Fibroblast of skin of abdomen (primary cell): ENCODE results near the gene PPP1R13L.

Experiments used
- DNase-seq: peaks from one replicate; pipeline ENCODE4 v3.0.0-alpha.2; 2013

Gene PPP1R13L

GRCh38 chr19:45406226-45407090 lies 1.6 kb upstream of the PPP1R13L start, which contains the start of gene POLR1G:
POLR1G (plus strand) TSS chr19:45406644; CDS start chr19:45406697, 53 bp downstream.
- DNase-seq: peak; percentile 81

DNA sequence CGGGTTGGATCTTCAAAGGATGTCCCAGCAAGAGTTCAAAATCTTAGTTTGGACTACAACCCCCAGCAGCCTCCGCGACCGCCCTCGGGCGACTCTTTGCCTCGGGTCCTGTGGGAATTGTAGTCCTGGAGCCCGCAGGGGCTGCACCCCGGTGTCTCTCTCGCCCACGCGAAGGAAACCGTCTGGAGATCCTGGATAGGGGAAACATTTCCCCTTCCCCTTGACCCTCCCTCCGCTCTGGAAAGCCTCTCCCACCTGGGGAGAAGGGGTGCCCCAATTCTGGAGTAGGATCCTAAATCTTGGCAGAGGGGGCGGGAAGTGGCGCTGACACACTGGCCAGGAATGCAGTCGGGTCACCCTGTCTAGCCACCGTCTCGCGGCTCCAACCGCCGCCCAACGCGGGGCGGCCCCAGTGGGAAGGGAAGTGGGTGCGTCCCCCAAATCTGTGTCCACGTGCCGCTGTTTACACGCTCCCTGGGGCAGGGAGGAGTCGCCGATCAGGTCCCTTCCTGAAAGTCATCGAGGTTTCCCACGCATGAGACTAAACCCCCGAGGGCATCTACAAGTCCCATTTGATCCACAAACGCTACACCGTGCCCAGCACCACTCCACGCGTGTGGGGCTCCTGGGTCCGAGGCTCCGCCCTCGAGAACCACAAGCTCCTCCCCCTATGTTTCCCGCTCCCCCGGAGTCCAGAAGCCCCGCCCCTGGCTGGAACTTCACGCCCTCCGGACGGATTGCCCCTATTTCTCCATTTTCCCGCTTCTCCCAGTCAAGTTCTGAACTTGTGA lies 761 bp upstream of the PPP1R13L start:
- DNase-seq: peak; percentile 95

DNA sequence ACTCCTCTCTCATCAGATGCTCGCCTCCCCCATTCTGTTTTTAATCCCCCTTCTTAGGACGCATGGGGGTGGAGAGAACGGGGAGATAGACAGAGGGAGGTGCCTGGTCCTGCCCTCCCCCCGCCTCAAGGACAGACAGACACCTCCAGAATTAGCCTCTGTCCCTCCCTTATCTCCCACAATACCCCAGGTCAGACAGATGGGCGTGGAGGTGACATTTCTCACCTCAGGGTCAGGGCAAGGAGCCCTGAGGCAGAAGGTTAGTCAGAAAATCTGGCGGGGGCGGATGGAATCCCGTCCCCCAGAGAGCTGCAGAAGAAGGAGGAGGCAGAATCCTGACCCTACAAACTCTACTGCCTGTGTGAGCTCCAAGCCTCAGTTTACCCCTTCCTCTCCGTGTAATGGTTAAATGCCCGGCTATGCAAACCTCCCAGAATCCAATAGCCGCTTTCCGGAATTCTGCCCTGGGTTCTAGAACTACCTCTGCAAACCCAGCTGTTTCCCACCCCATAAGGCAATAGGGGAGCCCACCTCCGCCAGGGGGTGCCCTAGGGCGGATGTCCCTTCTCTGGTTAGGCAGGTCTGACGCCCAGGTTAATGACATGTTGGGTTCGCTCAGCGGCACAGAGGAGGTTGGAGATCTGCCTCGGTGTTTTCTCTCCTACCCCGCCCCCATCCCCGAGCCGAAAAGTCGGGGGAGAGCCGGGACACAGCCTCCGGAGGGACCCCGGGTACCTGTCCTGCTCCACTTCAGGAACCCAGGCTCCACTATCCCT lies 900 bp downstream of the PPP1R13L start:
- DNase-seq: peak; percentile 47

DNA sequence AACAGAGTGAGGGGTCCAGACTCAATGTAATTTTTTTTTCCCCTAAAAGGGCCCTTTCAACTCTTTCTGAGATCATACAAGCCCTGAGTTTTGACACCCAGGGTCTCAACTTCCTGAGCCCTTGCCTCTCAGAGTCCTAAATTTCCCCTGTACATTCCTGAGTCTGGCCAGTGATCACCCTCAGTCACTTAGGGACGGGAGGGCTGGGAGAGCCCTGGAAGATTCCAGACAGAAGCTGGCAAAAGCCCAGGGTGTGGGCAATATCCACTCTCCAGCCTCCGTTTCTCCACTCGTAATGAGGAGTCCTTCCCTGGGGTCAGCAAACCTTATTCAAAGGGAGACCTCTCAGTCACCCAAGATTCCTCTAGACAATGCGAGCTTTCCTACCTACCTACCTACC lies 1.6 kb downstream of the PPP1R13L start:
- no peak for DNase-seq

GRCh38 chr19:45402298-45403061 lies 2.4 kb downstream of the PPP1R13L start:
- peak; percentile 58 for DNase-seq

GRCh38 chr19:45401815-45402214 lies 3.1 kb downstream of the PPP1R13L start:
- no peak for DNase-seq

GRCh38 chr19:45400192-45400591 lies 4.7 kb downstream of the PPP1R13L start:
- no peak for DNase-seq

- no peak for DNase-seq
Measured at GRCh38 chr19:45395821-45396617, 8.8 kb downstream of the PPP1R13L start.

DNA sequence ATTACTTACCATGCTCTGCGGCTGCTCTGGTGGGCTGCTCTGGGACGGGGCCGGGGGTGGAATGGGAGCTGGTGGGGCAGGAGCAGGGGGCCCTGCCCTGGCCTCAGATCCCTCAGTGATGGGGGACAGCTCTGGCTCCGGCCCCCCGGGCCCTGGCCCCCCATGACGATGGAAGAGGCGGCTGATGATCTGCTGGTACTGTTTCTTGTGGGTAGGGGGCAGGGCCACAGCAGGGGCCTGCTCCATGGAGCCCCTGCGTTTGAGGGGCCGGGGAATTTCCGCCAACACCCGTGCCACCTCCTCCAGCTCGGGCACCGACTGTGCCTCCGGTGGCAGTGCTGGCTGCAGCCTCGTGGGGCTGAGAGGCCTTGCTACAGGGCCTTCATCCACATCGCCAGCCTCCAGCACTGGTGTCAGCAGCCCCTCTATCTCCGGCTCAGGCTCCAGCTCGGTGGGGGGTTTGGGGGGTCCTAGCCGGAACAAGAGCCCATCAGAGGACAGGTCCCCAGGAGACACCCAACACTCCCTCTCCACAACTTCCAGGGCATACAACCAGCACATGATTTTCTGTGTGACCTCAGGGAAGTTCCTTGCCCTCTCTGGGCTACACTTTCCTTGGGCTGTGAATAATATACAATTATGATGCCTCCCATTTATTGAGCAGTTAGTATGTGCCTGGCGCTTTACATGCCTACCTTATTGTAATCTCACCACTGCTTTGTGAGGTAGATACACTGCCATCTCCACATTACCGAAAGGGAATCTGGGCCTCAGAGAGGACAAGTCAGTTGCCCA lies 12.8 kb downstream of the PPP1R13L start:
- DNase-seq: no peak

- no peak for DNase-seq
Measured at GRCh38 chr19:45391346-45391745, 13.5 kb downstream of the PPP1R13L start.

DNA sequence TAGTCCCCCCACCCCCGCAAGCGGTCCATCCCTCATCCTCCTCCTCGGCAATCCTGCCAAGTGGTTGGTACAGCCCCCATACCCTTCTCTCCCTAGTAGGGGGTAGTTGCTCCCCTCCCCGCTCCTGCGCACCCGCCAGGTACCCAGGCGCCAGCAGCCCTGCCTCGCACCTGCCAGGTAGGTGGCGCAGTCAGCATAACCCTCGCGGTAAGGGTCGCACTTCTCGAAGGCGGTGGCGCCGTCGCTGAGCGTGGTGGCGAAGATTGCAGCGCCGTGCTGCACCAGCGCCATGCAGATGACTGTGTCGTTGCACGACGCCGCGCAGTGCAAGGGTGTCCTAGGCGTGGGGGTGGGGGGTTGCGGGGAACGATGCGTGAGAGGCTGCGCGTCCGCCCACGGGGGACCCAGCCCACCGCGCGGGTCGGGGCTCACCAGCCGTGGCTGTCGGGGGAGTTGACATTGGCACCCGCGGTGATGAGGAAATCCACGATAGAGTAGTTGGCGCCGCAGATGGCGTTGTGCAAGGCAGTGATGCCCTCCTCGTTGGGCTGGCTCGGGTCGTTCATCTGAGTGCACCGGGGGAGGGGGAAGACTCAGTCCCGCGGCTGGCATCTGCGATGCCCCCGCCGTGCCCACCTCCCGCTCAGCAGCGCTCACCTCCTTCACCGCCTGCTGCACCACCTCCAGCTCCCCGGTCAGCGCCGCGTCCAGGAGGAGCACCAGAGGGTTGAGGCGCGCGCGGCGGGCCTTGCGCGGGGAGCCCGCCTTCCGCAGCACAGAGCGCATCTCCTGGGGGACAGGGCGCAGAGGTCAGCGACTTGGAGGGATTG lies 19.3 kb downstream of the PPP1R13L start:
- DNase-seq: no peak

- no peak for DNase-seq
Measured at GRCh38 chr19:45382426-45382825, 22.4 kb downstream of the PPP1R13L start.

DNA sequence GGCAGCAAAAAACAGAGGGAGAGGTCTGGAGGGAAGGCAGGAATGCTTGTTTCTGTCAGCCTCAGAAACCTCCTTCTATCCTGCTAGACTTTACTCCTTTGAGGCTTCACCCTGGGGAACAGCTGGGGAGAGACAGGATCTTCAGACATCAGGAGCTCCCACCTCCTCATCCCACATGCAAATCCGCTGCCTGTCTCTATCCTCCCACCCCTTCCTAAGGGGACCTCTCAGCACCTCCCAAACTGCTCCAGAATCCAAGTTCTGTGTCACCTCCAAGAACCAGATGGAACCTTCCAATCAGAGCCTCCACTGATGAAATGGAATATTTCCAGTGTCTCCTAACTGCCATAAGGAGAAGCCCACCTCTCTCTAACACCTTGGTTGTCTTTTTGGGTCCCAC lies 24.8 kb downstream of the PPP1R13L start:
- DNase-seq: no peak

- DNase-seq: peak; percentile 99
Measured at GRCh38 chr19:45376045-45376724, 28.7 kb downstream of the PPP1R13L start.

- peak; percentile 99 for DNase-seq
Measured at GRCh38 chr19:45370410-45371204, 34.3 kb downstream of the PPP1R13L start, which contains the start of gene ERCC2. ERCC2 (minus strand) TSS chr19:45370573; CDS start chr19:45370540, 33 bp downstream.

- DNase-seq: no peak
Measured at GRCh38 chr19:45368737-45369340, 36.0 kb downstream of the PPP1R13L start.

GRCh38 chr19:45368127-45368526 lies 36.7 kb downstream of the PPP1R13L start:
- DNase-seq: no peak
